ENCODE results near the gene PTH2. TPM values are rescaled to one million over a fixed set of nuclear protein-coding genes. Genes with fewer than 3 reads are reported as not detected.

Gene PTH2
- total RNA-seq, 1 experiment from 2014 or later, result 0.96 TPM

GRCh38 chr19:49437231-49437630, 14.0 kb upstream of the PTH2 start:
- no peak overlapping the region for H3K27ac ChIP-seq (ENCODE audit: insufficient read length, low read depth, low read length)
- H2AFZ ChIP-seq (ENCODE audit: low read length), result no peak overlapping the region
- no peak overlapping the region for H3K27ac Mint-ChIP-seq
- no peak overlapping the region for H3K4ac ChIP-seq (ENCODE audit: low read depth, low read length)
- no peak overlapping the region for H2BK120ac ChIP-seq (ENCODE audit: low read depth, low read length, poor library complexity, severe bottlenecking)
- H3K4me2 ChIP-seq (ENCODE audit: insufficient read depth, insufficient read length, low read length), result peak overlapping the region; percentile 21
- H3K36me3 Mint-ChIP-seq (ENCODE audit: insufficient read depth in 1 of 3, low read depth in 3 of 3), result peaks cover under 1 to 5% (median 1%) of the 10 kb centered on the region in 3 experiments; a peak in 4 of 7 replicates
- H3T11ph ChIP-seq (ENCODE audit: low read length), result no peak overlapping the region
- no peak overlapping the region for H3K14ac ChIP-seq (ENCODE audit: insufficient read depth, low read length)
- H4K8ac ChIP-seq (replicated peaks; ENCODE audit: insufficient read length, low read depth, low read length), result no peak overlapping the region
- no peaks in the 10 kb centered on the region for H3K4me1 ChIP-seq (ENCODE audit: insufficient read depth, low read length)
- H2BK12ac ChIP-seq (ENCODE audit: insufficient read length, low read depth, low read length), result no peak overlapping the region
- H3K9me3 Mint-ChIP-seq, result peaks cover under 1 to 4% of the 10 kb centered on the region in 2 experiments; a peak in 2 of 5 replicates
- WGBS (ENCODE audit: extremely low coverage, insufficient read length, low lambda C conversion rate), result no CpG with 5 or more reads among the region's 8 CpGs
- H3K27me3 Mint-ChIP-seq (ENCODE audit: low read depth), result peaks cover 90% of the 10 kb centered on the region
- no peak overlapping the region for H4K5ac ChIP-seq (ENCODE audit: insufficient read length, low read depth, low read length)
- no peaks in the 10 kb centered on the region for H4K20me1 ChIP-seq (ENCODE audit: control insufficient read depth, insufficient read depth, insufficient read length)
- no peaks in the 10 kb centered on the region for H3K79me1 ChIP-seq (ENCODE audit: insufficient read depth, low read depth, low read length, poor library complexity, severe bottlenecking)
- peaks cover 36% of the 10 kb centered on the region; the same call in 1 of the 2 replicates for H3K27me3 ChIP-seq (ENCODE audit: insufficient read depth, low read length)
- no peak for TF ChIP-seq CTCF (conservative IDR thresholded peaks at IDR 0.05)
- no peak overlapping the region for H3K4me3 Mint-ChIP-seq
- no peak overlapping the region for H3K56ac ChIP-seq (ENCODE audit: insufficient read length, low read depth, low read length)
- peaks cover 19% of the 10 kb centered on the region for H3K23me2 ChIP-seq (ENCODE audit: insufficient read length, low read depth, low read length, poor library complexity, severe bottlenecking)
- no peak overlapping the region for H4K91ac ChIP-seq (ENCODE audit: insufficient read length, low read depth, low read length)
- no peak overlapping the region for H3K18ac ChIP-seq (ENCODE audit: insufficient read length, low read depth, low read length)
- DNase-seq, result no peak
- H2AK5ac ChIP-seq (ENCODE audit: insufficient read length, low read length), result no peak overlapping the region
- H3K79me2 ChIP-seq (ENCODE audit: insufficient read depth, low read length), result no peaks in the 10 kb centered on the region
- H2BK15ac ChIP-seq (ENCODE audit: low read depth, low read length), result no peak overlapping the region
- no peaks in the 10 kb centered on the region for H3K9me3 ChIP-seq (ENCODE audit: control insufficient read depth, low read depth, low read length)
- no peak overlapping the region for H3K23ac ChIP-seq (ENCODE audit: insufficient read length, low read depth, low read length)
- no peak overlapping the region for H3K9ac ChIP-seq (ENCODE audit: extremely low read depth, insufficient read length, low read length)
- no peak overlapping the region for H2BK20ac ChIP-seq (ENCODE audit: low read depth, low read length, poor library complexity, severe bottlenecking)
- H2BK5ac ChIP-seq (ENCODE audit: insufficient read length, low read length), result no peak overlapping the region
- peaks cover 28 to 65% of the 10 kb centered on the region in 2 experiments for H3K4me1 Mint-ChIP-seq
